HEK293T (cell line): ENCODE measurements around the gene LRP8.

Experiments
- FOXA1 ChIP-seq: fragments of 450-650 bp; IDR thresholded peaks from 2 replicates; pipeline ENCODE4 v1.6.1; 2016; ENCODE audit warnings: mild to moderate bottlenecking
- FOXM1 ChIP-seq: fragments of 450-650 bp; IDR thresholded peaks from 2 replicates; pipeline ENCODE4 v1.6.1; 2017; ENCODE audit warnings: mild to moderate bottlenecking, borderline replicate concordance

DNA sequence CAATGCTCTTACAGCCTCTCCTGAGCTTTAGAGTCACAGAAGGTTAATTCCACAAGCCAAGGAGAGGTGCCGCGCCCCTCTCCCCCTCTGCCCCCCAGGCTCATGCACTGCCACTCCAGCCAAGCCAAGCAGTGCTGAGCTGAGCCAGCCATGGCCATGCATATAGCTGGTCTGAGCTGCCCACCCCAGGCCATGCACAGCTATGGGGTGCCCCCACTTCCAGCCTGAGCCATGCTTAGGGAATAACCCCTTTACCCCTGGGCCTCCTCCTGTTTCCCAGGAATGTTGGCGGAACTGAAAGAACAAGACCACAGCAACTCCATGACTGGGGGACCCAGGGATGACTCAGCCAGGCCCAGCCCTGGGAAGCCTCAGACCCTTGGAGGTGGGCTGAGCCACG is 55.5 kb downstream of the LRP8 start:
- TF ChIP-seq FOXA1 (no peak), FOXM1 (no peak)
